Right forelimb (tissue), 1 donor: ENCODE measurements around the gene PUS7L.
"Not testable (repeated sequence)": the region's sequence is repeated elsewhere in the genome, so short reads cannot be mapped to it uniquely, and the experiment has no call there.

ENCODE experiments used
- DNase-seq: peaks from one replicate; pipeline ENCODE4 v3.0.0-alpha.2; 2018

PUS7L gene

GRCh38 chr12:43744826-43745225 is 13.8 kb downstream of the PUS7L start:
- DNase-seq: no peak

- no peak for DNase-seq
These were observed 16.5 kb downstream of the PUS7L start for GRCh38 chr12:43742106-43742505.

GRCh38 chr12:43740511-43741100 is 18.0 kb downstream of the PUS7L start:
- DNase-seq: no peak

GRCh38 chr12:43737646-43738045 is 20.9 kb downstream of the PUS7L start:
- no peak for DNase-seq

- no peak for DNase-seq
These were observed 21.6 kb downstream of the PUS7L start for GRCh38 chr12:43736927-43737440.

GRCh38 chr12:43733687-43734086 is 24.9 kb downstream of the PUS7L start:
- DNase-seq: no peak

GRCh38 chr12:43730283-43730682 is 28.3 kb downstream of the PUS7L start:
- no peak for DNase-seq

GRCh38 chr12:43728698-43729097 is 29.9 kb downstream of the PUS7L start:
- no peak for DNase-seq

- no peak for DNase-seq
These were observed 30.5 kb downstream of the PUS7L start for GRCh38 chr12:43728117-43728516.

- no peak for DNase-seq
These were observed 35.5 kb downstream of the PUS7L start for GRCh38 chr12:43723134-43723533.

- no peak for DNase-seq
These were observed 36.0 kb downstream of the PUS7L start for GRCh38 chr12:43722621-43723020.

GRCh38 chr12:43711348-43711747 is 47.2 kb downstream of the PUS7L start:
- DNase-seq: no peak

- DNase-seq: not testable (repeated sequence)
These were observed 54.8 kb downstream of the PUS7L start for GRCh38 chr12:43703772-43704171.

- DNase-seq: not testable (repeated sequence)
These were observed 57.4 kb downstream of the PUS7L start for GRCh38 chr12:43701194-43701593.

GRCh38 chr12:43696154-43696553 is 62.4 kb downstream of the PUS7L start:
- no peak for DNase-seq

- no peak for DNase-seq
These were observed 63.7 kb downstream of the PUS7L start for GRCh38 chr12:43694879-43695278.

- no peak for DNase-seq
These were observed 66.5 kb downstream of the PUS7L start for GRCh38 chr12:43692064-43692463.

- DNase-seq: not testable (repeated sequence)
These were observed 73.1 kb downstream of the PUS7L start for GRCh38 chr12:43685491-43685890.

GRCh38 chr12:43676183-43676813 is 82.3 kb downstream of the PUS7L start:
- DNase-seq: no peak

GRCh38 chr12:43675048-43675904 is 83.3 kb downstream of the PUS7L start:
- no peak for DNase-seq

- DNase-seq: no peak
These were observed 89.2 kb downstream of the PUS7L start for GRCh38 chr12:43669373-43669772.
